ENCODE measurements around the gene MLANA.

The MLANA gene

DNA sequence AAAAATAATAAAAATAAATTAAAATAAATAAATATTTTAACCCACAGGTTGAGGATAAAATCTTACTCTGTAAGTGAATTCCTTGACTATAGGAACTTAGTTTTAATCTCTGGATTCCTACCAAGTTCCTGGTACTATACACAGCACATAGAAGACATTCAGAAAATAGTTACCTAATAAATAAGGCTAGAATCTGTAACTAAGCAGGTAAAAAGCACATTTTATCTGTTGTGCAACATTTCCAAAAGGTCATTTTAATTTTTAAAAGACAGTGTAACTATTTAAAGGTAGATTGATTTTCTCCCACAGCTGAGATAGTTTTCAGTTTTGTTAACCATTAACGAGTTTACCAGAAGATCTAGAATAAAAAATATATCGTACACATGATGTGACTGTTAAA, 47.8 kb downstream of the MLANA start:
- H3K4me1 ChIP-seq = peaks cover 12% of the 10 kb centered on the region
- H3K36me3 ChIP-seq (replicated peaks) = no peaks in the 10 kb centered on the region
- H3K27me3 ChIP-seq (ENCODE audit: low read depth) = no peaks in the 10 kb centered on the region
- H3K9me3 ChIP-seq = no peaks in the 10 kb centered on the region
- no peak overlapping the region for H3K4me3 ChIP-seq
- in situ Hi-C loops (cut with MboI; ENCODE audit: low sequenced_read_pairs) = no loop called here
- no peak for DNase-seq (ENCODE audit: low spot score in 2 of 2)

- no peaks in the 10 kb centered on the region for H3K9me3 ChIP-seq
- DNase-seq (ENCODE audit: low spot score in 2 of 2) = no peak
- H3K27me3 ChIP-seq (ENCODE audit: low read depth) = no peaks in the 10 kb centered on the region
- no peaks in the 10 kb centered on the region for H3K36me3 ChIP-seq (replicated peaks)
- H3K4me3 ChIP-seq = no peak overlapping the region
- peaks cover 12% of the 10 kb centered on the region for H3K4me1 ChIP-seq
- in situ Hi-C loops (cut with MboI; ENCODE audit: low sequenced_read_pairs) = no loop called here
These were observed 48.8 kb downstream of the MLANA start for GRCh38 chr9:5939530-5939929.

GRCh38 chr9:5941214-5941613, 50.5 kb downstream of the MLANA start:
- no peaks in the 10 kb centered on the region for H3K9me3 ChIP-seq
- in situ Hi-C loops (cut with MboI; ENCODE audit: low sequenced_read_pairs) = no loop called here
- no peaks in the 10 kb centered on the region for H3K27me3 ChIP-seq (ENCODE audit: low read depth)
- no peak for DNase-seq (ENCODE audit: low spot score in 2 of 2)
- no peak overlapping the region for H3K4me3 ChIP-seq
- no peaks in the 10 kb centered on the region for H3K36me3 ChIP-seq (replicated peaks)
- no peaks in the 10 kb centered on the region for H3K4me1 ChIP-seq

DNA sequence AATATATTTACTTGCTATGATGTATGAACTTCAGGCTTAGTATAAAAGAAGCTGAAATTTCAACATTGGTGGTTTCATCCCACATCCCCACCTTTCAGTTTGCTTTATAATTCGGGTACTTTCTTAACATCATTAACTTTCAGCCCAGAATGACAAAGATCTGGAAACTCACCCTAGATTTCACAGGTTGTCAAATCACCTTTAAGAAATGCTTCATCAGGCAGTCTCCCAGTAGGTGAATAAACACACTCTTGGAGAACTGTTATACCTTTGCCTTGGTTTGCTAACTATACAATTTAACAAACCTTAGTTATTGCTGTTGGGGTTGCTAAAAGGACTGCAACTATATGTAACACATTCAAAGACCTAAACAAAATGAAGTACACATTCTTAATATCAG, 54.4 kb downstream of the MLANA start:
- no peak overlapping the region for H3K4me3 ChIP-seq

GRCh38 chr9:5947912-5948311, 57.2 kb downstream of the MLANA start:
- H3K27me3 ChIP-seq (ENCODE audit: low read depth) = no peaks in the 10 kb centered on the region
- no peaks in the 10 kb centered on the region for H3K4me1 ChIP-seq
- in situ Hi-C loops (cut with MboI; ENCODE audit: low sequenced_read_pairs) = no loop called here
- no peaks in the 10 kb centered on the region for H3K9me3 ChIP-seq
- no peak for DNase-seq (ENCODE audit: low spot score in 2 of 2)
- no peak overlapping the region for H3K4me3 ChIP-seq
- H3K36me3 ChIP-seq (replicated peaks) = no peaks in the 10 kb centered on the region

More for the DNA sequence above, 54.4 kb downstream of the MLANA start:
- Histone ChIP-seq H3K27me3 (ENCODE audit: low read depth) (no peaks in the 10 kb centered on the region), H3K36me3 (replicated peaks) (no peaks in the 10 kb centered on the region), H3K9me3 (no peaks in the 10 kb centered on the region), H3K4me1 (no peaks in the 10 kb centered on the region)
- no peak for DNase-seq (ENCODE audit: low spot score in 2 of 2)
- in situ Hi-C loops (cut with MboI; ENCODE audit: low sequenced_read_pairs) = no loop called here

DNA sequence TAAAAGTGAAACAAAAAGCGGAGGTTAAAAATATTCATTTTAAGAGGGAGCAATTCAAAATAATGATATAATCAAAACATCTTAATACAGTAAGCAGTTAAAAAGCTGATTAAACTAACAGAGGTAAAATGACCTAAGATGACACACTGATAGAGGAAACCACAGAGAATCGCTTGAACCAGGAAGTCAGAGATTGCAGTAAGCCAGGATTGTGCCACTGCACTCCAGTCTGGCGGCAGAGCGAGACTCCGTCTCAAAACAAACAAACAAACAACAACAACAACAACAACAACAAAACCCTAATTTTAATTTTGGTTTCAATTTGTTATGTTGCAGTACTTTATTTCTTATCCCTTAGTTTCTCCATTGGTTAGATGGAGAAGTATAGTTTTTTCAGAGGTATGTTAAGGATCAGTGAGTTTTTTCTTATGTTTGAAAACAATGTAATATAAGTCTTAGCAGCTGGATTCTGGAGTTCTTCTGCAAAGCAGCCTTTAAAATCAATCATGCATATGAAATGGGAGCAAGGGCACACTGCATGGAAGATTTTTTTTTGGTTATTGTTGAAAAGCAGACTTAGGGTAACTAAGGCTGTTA, 58.5 kb downstream of the MLANA start:
- no peak for DNase-seq (ENCODE audit: low spot score in 2 of 2)
- no peaks in the 10 kb centered on the region for H3K9me3 ChIP-seq
- in situ Hi-C loops (cut with MboI; ENCODE audit: low sequenced_read_pairs) = no loop called here
- H3K36me3 ChIP-seq (replicated peaks) = no peaks in the 10 kb centered on the region
- no peaks in the 10 kb centered on the region for H3K4me1 ChIP-seq
- H3K27me3 ChIP-seq (ENCODE audit: low read depth) = no peaks in the 10 kb centered on the region
- H3K4me3 ChIP-seq = no peak overlapping the region

GRCh38 chr9:5950261-5950660, 59.6 kb downstream of the MLANA start:
- in situ Hi-C loops (cut with MboI; ENCODE audit: low sequenced_read_pairs) = no loop called here
- DNase-seq (ENCODE audit: low spot score in 2 of 2) = no peak

GRCh38 chr9:5951686-5952211, 61.1 kb downstream of the MLANA start:
- Histone ChIP-seq H3K36me3 (replicated peaks) (no peaks in the 10 kb centered on the region), H3K9me3 (no peaks in the 10 kb centered on the region), H3K4me3 (no peak overlapping the region), H3K4me1 (peaks cover under 1% of the 10 kb centered on the region; the same call in 1 of the 2 replicates), H3K27me3 (ENCODE audit: low read depth) (no peaks in the 10 kb centered on the region)
- in situ Hi-C loops (cut with MboI; ENCODE audit: low sequenced_read_pairs) = no loop called here
- DNase-seq (ENCODE audit: low spot score in 2 of 2) = no peak

More at GRCh38 chr9:5950261-5950660, 59.6 kb downstream of the MLANA start:
- H3K4me3 ChIP-seq = no peak overlapping the region
- no peaks in the 10 kb centered on the region for H3K4me1 ChIP-seq
- H3K36me3 ChIP-seq (replicated peaks) = no peaks in the 10 kb centered on the region
- no peaks in the 10 kb centered on the region for H3K27me3 ChIP-seq (ENCODE audit: low read depth)
- no peaks in the 10 kb centered on the region for H3K9me3 ChIP-seq

DNA sequence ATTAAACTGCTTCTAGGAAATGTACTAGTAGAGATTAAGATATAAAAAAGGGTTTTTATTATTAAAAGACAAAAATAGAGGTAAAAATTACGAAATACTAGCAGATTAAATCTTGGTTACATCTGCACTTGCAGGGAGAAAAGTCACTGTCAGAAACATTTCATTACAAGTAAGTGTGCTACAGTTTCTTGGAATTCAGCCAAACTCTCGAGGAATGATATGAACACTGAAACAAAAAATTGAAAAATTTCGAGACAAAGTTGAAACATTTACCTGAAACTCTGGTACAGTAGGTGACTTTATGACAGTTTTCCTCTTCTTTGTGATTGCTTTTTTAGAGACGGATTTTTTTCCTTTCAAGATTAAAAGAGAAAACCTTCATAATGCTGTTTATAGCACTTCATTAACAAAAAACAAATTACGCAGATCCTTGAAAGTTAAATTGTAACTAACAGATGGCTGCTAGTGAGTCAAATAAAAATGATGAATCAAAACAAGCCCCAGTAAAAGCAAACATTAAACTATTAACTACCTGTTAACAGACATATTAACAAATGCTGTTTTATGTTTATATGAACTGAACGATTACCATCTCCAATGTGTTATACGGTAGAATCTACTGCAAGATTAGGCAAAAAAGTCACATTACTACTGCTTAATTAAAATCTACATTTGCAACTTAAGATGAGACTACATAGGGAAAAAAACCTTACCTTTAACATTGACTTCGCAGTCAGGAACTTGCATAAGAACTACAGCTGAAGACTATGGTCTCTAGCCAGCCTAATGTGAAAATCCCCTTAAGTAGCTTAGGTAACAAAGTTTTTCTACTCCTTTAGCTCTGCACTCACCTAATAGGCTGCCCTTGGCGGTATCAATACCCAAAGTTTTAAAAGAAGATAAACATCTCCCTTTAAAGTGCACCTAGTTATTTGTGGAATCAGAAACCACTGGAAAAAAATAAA, 63.3 kb downstream of the MLANA start:
- Histone ChIP-seq H3K27me3 (ENCODE audit: low read depth) (no peaks in the 10 kb centered on the region), H3K4me3 (no peak overlapping the region), H3K9me3 (no peaks in the 10 kb centered on the region), H3K36me3 (replicated peaks) (no peaks in the 10 kb centered on the region), H3K4me1 (peaks cover 3% of the 10 kb centered on the region; the same call in 1 of the 2 replicates)
- no peak for DNase-seq (ENCODE audit: low spot score in 2 of 2)
- in situ Hi-C loops (cut with MboI; ENCODE audit: low sequenced_read_pairs) = no loop called here

DNA sequence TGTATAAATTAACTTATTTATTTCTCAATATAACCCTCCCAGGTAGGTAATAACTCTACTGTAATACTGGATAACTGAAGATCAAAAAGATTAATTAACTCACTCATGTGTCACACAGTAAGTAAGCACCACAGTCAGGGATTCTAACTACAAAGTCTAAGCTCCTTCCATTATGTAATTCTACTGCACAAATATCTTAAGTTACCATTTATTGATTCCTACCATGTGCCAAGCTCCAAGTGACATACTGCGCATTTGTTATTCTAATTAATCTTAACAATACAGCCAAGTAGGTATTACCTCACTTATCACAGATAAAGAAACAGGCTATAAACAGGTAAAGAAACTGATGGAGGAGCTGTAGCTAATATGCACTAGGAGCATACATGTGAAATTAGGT, 66.5 kb downstream of the MLANA start:
- Histone ChIP-seq H3K9me3 (no peaks in the 10 kb centered on the region), H3K4me3 (no peak overlapping the region), H3K4me1 (peaks cover 3% of the 10 kb centered on the region; the same call in 1 of the 2 replicates), H3K27me3 (ENCODE audit: low read depth) (no peaks in the 10 kb centered on the region), H3K36me3 (replicated peaks) (no peaks in the 10 kb centered on the region)
- in situ Hi-C loops (cut with MboI; ENCODE audit: low sequenced_read_pairs) = no loop called here
- DNase-seq (ENCODE audit: low spot score in 2 of 2) = peak in 1 of 2 experiments; percentile 68

- no peak for DNase-seq (ENCODE audit: low spot score in 2 of 2)
- no peak overlapping the region for H3K4me3 ChIP-seq
- H3K27me3 ChIP-seq (ENCODE audit: low read depth) = no peaks in the 10 kb centered on the region
- no peaks in the 10 kb centered on the region for H3K36me3 ChIP-seq (replicated peaks)
- no peaks in the 10 kb centered on the region for H3K9me3 ChIP-seq
- H3K4me1 ChIP-seq = peaks cover 3% of the 10 kb centered on the region; the same call in 1 of the 2 replicates
- in situ Hi-C loops (cut with MboI; ENCODE audit: low sequenced_read_pairs) = no loop called here
These were observed 67.6 kb downstream of the MLANA start for GRCh38 chr9:5958273-5958672.

Data from HAP-1 (cell line).